Heart left ventricle (tissue), 13 donors: ENCODE results near the gene TAPBPL.

Experiments
- CTCF ChIP-seq, 12 donors: fragments of 200-600 bp; sonication (generic) in 4 of 12; IDR thresholded peaks; one replicate each; pipeline versions ENCODE4 v1.5.0 to v1.8.0; 2018 to 2022; ENCODE audit warnings: antibody characterized with exemption in 12 of 12, mild to moderate bottlenecking in 5 of 12
- POLR2A ChIP-seq, 2 donors: fragments of 450-650 bp; IDR thresholded peaks; one replicate each; pipeline ENCODE4 v1.6.1; 2017; ENCODE audit warnings: antibody characterized with exemption in 2 of 2, mild to moderate bottlenecking in 2 of 2, moderate library complexity in 2 of 2
- donor health status: ischemic (EF 13 %, LVEDD 7.1; RV severe dilation, severe dysfunction).
- donor health status: DM: no; HTN: yes; CAD: no.
- donor health status: DM: no; HTN: no; CAD: no.
- donor health status: ischemic (EF 25% LVEDD 6.9; RV normal size, moderate dysfunction).
- donor health status: ischemic (EF 25% LVEDD 5.7; RV mildly dilated, moderate dysfunction).
- donor health status: ischemic (EF 35%, LVEDD 5.7; RV mildly dilated, moderate dysfunction).
- donor health status: nonischemic (EF 11% LVEDD 7.7; RV severe dilation, severe dysfunction).
- donor health status: DM: yes; HTN: yes; CAD: no.
- donor health status: PGD.
- donor health status: ischemic (EF 29% LVEDD 5.4; RV normal size, mild dysfunction).
- donor health status: nonischemic (EF 23%, LVEDD 6.1; RV moderate dilation, normal function).

GRCh38 chr12:6466184-6466573, 14.3 kb downstream of the TAPBPL start:
- TF ChIP-seq CTCF (IDR thresholded peaks at IDR 0.05) (no peak), POLR2A (IDR thresholded peaks at IDR 0.05) (no peak)
